Midbrain (tissue), 1 donor: ENCODE measurements around the gene CHD5.
"Not testable (repeated sequence)": the region's sequence is repeated elsewhere in the genome, so short reads cannot be mapped to it uniquely, and the experiment has no call there.

Experiments
- DNase-seq: peaks from one replicate; lab custom pipeline; 2025; lab: John Stamatoyannopoulos, UW

CHD5 gene

GRCh38 chr1:6180268-6180706 lies at the start of gene CHD5:
TSS of gene CHD5 (minus strand) at chr1:6180321. CDS start at chr1:6180023, 298 bp downstream.
- DNase-seq: no peak

GRCh38 chr1:6225651-6226050 lies 45.5 kb upstream of the CHD5 start:
- DNase-seq: no peak

GRCh38 chr1:6224718-6225117 lies 44.6 kb upstream of the CHD5 start:
- no peak for DNase-seq

GRCh38 chr1:6223617-6224016 lies 43.5 kb upstream of the CHD5 start:
- no peak for DNase-seq

- no peak for DNase-seq
Observed at GRCh38 chr1:6222636-6223035, 42.5 kb upstream of the CHD5 start.

- DNase-seq: no peak
Observed at GRCh38 chr1:6221210-6221784, 41.2 kb upstream of the CHD5 start.

- DNase-seq: no peak
Observed at GRCh38 chr1:6220236-6220635, 40.1 kb upstream of the CHD5 start.

- DNase-seq: not testable (repeated sequence)
Observed at GRCh38 chr1:6219641-6220040, 39.5 kb upstream of the CHD5 start.

GRCh38 chr1:6218375-6219164 lies 38.4 kb upstream of the CHD5 start:
- DNase-seq: no peak

GRCh38 chr1:6212193-6212959 lies 32.3 kb upstream of the CHD5 start:
- no peak for DNase-seq

- no peak for DNase-seq
Observed at GRCh38 chr1:6211731-6212130, 31.6 kb upstream of the CHD5 start.

- no peak for DNase-seq
Observed at GRCh38 chr1:6210591-6211355, 30.7 kb upstream of the CHD5 start.

GRCh38 chr1:6209661-6210580 lies 29.8 kb upstream of the CHD5 start:
- DNase-seq: no peak

GRCh38 chr1:6208723-6209660 lies 28.9 kb upstream of the CHD5 start:
- DNase-seq: peak; percentile 18

GRCh38 chr1:6207921-6208320 lies 27.8 kb upstream of the CHD5 start:
- DNase-seq: no peak

GRCh38 chr1:6207075-6207885 lies 27.2 kb upstream of the CHD5 start:
- no peak for DNase-seq

- DNase-seq: no peak
Observed at GRCh38 chr1:6206520-6206855, 26.4 kb upstream of the CHD5 start.

GRCh38 chr1:6205849-6206519 lies 25.9 kb upstream of the CHD5 start, which contains the start of gene RNF207:
TSS of gene RNF207 (plus strand) at chr1:6206119. CDS start at chr1:6206536, 417 bp downstream.
- DNase-seq: no peak
